CD4-positive, alpha-beta T cell treated with Interleukin-4 for 1 hour (primary cell): ENCODE data around the gene PCDHGC4.

ENCODE experiments used
- DNase-seq, 2 donors: peaks; one replicate each; pipeline ENCODE4 v3.0.0-alpha.2; 2020 to 2022

The PCDHGC4 gene

GRCh38 chr5:141484641-141485311, at the start of gene PCDHGC4:
TSS of gene PCDHGC4 (plus strand) at chr5:141485030. CDS start at chr5:141485174, 144 bp downstream.
- no peak for DNase-seq

GRCh38 chr5:141437221-141437620, 47.6 kb upstream of the PCDHGC4 start:
- DNase-seq = no peak

GRCh38 chr5:141439411-141440141, 45.3 kb upstream of the PCDHGC4 start:
- no peak for DNase-seq

GRCh38 chr5:141440341-141440740, 44.5 kb upstream of the PCDHGC4 start:
- no peak for DNase-seq

- DNase-seq = no peak
These were observed 43.2 kb upstream of the PCDHGC4 start for GRCh38 chr5:141441571-141442170.

GRCh38 chr5:141465351-141465750, 19.5 kb upstream of the PCDHGC4 start:
- DNase-seq = no peak

- DNase-seq = peak; percentile 22 to 34
These were observed 9.2 kb upstream of the PCDHGC4 start, which contains the start of gene PCDHGC3 for GRCh38 chr5:141475625-141476131. TSS of gene PCDHGC3 (plus strand) at chr5:141475966. CDS start at chr5:141476117, 151 bp downstream.

GRCh38 chr5:141476132-141476911, 8.5 kb upstream of the PCDHGC4 start:
- DNase-seq = no peak

GRCh38 chr5:141477044-141477575, 7.7 kb upstream of the PCDHGC4 start:
- DNase-seq = no peak

- DNase-seq = no peak
These were observed 7.0 kb upstream of the PCDHGC4 start for GRCh38 chr5:141477815-141478214.

- DNase-seq = no peak
These were observed 6.4 kb upstream of the PCDHGC4 start for GRCh38 chr5:141478321-141478945.

GRCh38 chr5:141479776-141480175, 5.1 kb upstream of the PCDHGC4 start:
- DNase-seq = no peak

- DNase-seq = no peak
These were observed 928 bp upstream of the PCDHGC4 start for GRCh38 chr5:141483902-141484301.

- no peak for DNase-seq
These were observed 555 bp upstream of the PCDHGC4 start for GRCh38 chr5:141484310-141484640.

GRCh38 chr5:141485321-141486055, 658 bp downstream of the PCDHGC4 start:
- no peak for DNase-seq

GRCh38 chr5:141486091-141486490, 1.3 kb downstream of the PCDHGC4 start:
- no peak for DNase-seq

- no peak for DNase-seq
These were observed 2.3 kb downstream of the PCDHGC4 start for GRCh38 chr5:141487131-141487530.

- DNase-seq = no peak
These were observed 4.0 kb downstream of the PCDHGC4 start, which contains the start of gene PCDHGC5 for GRCh38 chr5:141488591-141489561. TSS of gene PCDHGC5 (plus strand) at chr5:141489081. CDS start at chr5:141489241, 160 bp downstream.

- no peak for DNase-seq
These were observed 5.0 kb downstream of the PCDHGC4 start for GRCh38 chr5:141489841-141490240.

- no peak for DNase-seq
These were observed 5.4 kb downstream of the PCDHGC4 start for GRCh38 chr5:141490271-141490670.
